ENCODE results near the gene DHRSX. TPM values are rescaled to one million over a fixed set of nuclear protein-coding genes. Genes with fewer than 3 reads are reported as not detected.
A peak's percentile ranks its signal among the peaks of the same experiment; 100 is the strongest.
"Not testable (repeated sequence)": the region's sequence is repeated elsewhere in the genome, so short reads cannot be mapped to it uniquely, and the experiment has no call there.

DHRSX gene
- total RNA-seq, 2 experiments from 2014 or later, result 15.5 to 16.1 TPM

- POLR2A ChIA-PET, DNase-seq: not testable (repeated sequence)
- H3K36me3 Mint-ChIP-seq (ENCODE audit: low read depth), result peaks cover 13% of the 10 kb centered on the region
Measured at GRCh38 chrX:2270783-2271182, 230.0 kb downstream of the DHRSX start.

GRCh38 chrX:2267890-2268289, 232.9 kb downstream of the DHRSX start:
- no peaks in the 10 kb centered on the region for H3K27me3 Mint-ChIP-seq
- CTCF ChIA-PET, result no interaction called here
- H3K4me3 Mint-ChIP-seq, result no peak overlapping the region
- no peak overlapping the region for H3K27ac Mint-ChIP-seq
- peaks cover 4% of the 10 kb centered on the region for H3K9me3 Mint-ChIP-seq
- no peak for DNase-seq
- no peaks in the 10 kb centered on the region for H3K4me1 Mint-ChIP-seq
- peaks cover 16% of the 10 kb centered on the region for H3K36me3 Mint-ChIP-seq (ENCODE audit: low read depth)
- POLR2A ChIA-PET, result no interaction called here

More at GRCh38 chrX:2270783-2271182, 230.0 kb downstream of the DHRSX start:
- H3K27ac Mint-ChIP-seq, CTCF ChIA-PET, H3K4me3 Mint-ChIP-seq, H3K4me1 Mint-ChIP-seq, H3K27me3 Mint-ChIP-seq, H3K9me3 Mint-ChIP-seq: not testable (repeated sequence)

GRCh38 chrX:2266445-2267349, 234.1 kb downstream of the DHRSX start:
- Mint-ChIP-seq H3K9me3 (peaks cover 4% of the 10 kb centered on the region), H3K36me3 (ENCODE audit: low read depth) (peaks cover 16% of the 10 kb centered on the region), H3K27ac (no peak overlapping the region), H3K27me3 (no peaks in the 10 kb centered on the region), H3K4me1 (no peaks in the 10 kb centered on the region), H3K4me3 (no peak overlapping the region)
- DNase-seq, result peak; percentile 26
- POLR2A ChIA-PET, result no interaction called here
- CTCF ChIA-PET, result no interaction called here

GRCh38 chrX:2265658-2266444, 234.9 kb downstream of the DHRSX start:
- not testable (repeated sequence) for DNase-seq

GRCh38 chrX:2264179-2265030, 236.4 kb downstream of the DHRSX start:
- POLR2A ChIA-PET, result no interaction called here

More at GRCh38 chrX:2265658-2266444, 234.9 kb downstream of the DHRSX start:
- POLR2A ChIA-PET, H3K4me3 Mint-ChIP-seq, H3K27me3 Mint-ChIP-seq, H3K9me3 Mint-ChIP-seq, CTCF ChIA-PET, H3K27ac Mint-ChIP-seq, H3K4me1 Mint-ChIP-seq: not testable (repeated sequence)
- H3K36me3 Mint-ChIP-seq (ENCODE audit: low read depth), result peaks cover 15% of the 10 kb centered on the region

GRCh38 chrX:2263203-2263602, 237.6 kb downstream of the DHRSX start:
- POLR2A ChIA-PET, result no interaction called here
- Mint-ChIP-seq H3K36me3 (ENCODE audit: low read depth) (peaks cover 13% of the 10 kb centered on the region), H3K4me3 (no peak overlapping the region), H3K27ac (no peak overlapping the region), H3K4me1 (no peaks in the 10 kb centered on the region), H3K27me3 (no peaks in the 10 kb centered on the region), H3K9me3 (no peaks in the 10 kb centered on the region)
- CTCF ChIA-PET, result no interaction called here
- DNase-seq, result no peak

More at GRCh38 chrX:2264179-2265030, 236.4 kb downstream of the DHRSX start:
- H3K27ac Mint-ChIP-seq, result no peak overlapping the region
- no peaks in the 10 kb centered on the region for H3K4me1 Mint-ChIP-seq
- H3K36me3 Mint-ChIP-seq (ENCODE audit: low read depth), result peaks cover 13% of the 10 kb centered on the region
- no peak for DNase-seq
- H3K4me3 Mint-ChIP-seq, result no peak overlapping the region
- H3K27me3 Mint-ChIP-seq, result no peaks in the 10 kb centered on the region
- no peaks in the 10 kb centered on the region for H3K9me3 Mint-ChIP-seq
- CTCF ChIA-PET, result no interaction called here

- Mint-ChIP-seq H3K4me1 (no peaks in the 10 kb centered on the region), H3K9me3 (peaks cover 3% of the 10 kb centered on the region), H3K36me3 (ENCODE audit: low read depth) (peaks cover 13% of the 10 kb centered on the region), H3K27ac (no peak overlapping the region), H3K4me3 (no peak overlapping the region), H3K27me3 (no peaks in the 10 kb centered on the region)
- ChIA-PET CTCF (no interaction called here), POLR2A (no interaction called here)
- no peak for DNase-seq
Measured at GRCh38 chrX:2262668-2263055, 238.1 kb downstream of the DHRSX start.

- peaks cover 3% of the 10 kb centered on the region for H3K9me3 Mint-ChIP-seq
- POLR2A ChIA-PET, result no interaction called here
- no peak overlapping the region for H3K4me3 Mint-ChIP-seq
- peaks cover 13% of the 10 kb centered on the region for H3K36me3 Mint-ChIP-seq (ENCODE audit: low read depth)
- no peak for DNase-seq
- H3K27ac Mint-ChIP-seq, result no peak overlapping the region
- CTCF ChIA-PET, result no interaction called here
- no peaks in the 10 kb centered on the region for H3K27me3 Mint-ChIP-seq
- H3K4me1 Mint-ChIP-seq, result no peaks in the 10 kb centered on the region
Measured at GRCh38 chrX:2261831-2262667, 238.7 kb downstream of the DHRSX start.

- H3K9me3 Mint-ChIP-seq, result peaks cover 33% of the 10 kb centered on the region
- no peak overlapping the region for H3K4me3 Mint-ChIP-seq
- H3K27ac Mint-ChIP-seq, result no peak overlapping the region
- no peaks in the 10 kb centered on the region for H3K4me1 Mint-ChIP-seq
- DNase-seq, result no peak
- peaks cover 6% of the 10 kb centered on the region for H3K36me3 Mint-ChIP-seq (ENCODE audit: low read depth)
- POLR2A ChIA-PET, result no interaction called here
- CTCF ChIA-PET, result no interaction called here
- no peaks in the 10 kb centered on the region for H3K27me3 Mint-ChIP-seq
Measured at GRCh38 chrX:2252331-2253065, 248.3 kb downstream of the DHRSX start.

GRCh38 chrX:2251211-2251610, 249.6 kb downstream of the DHRSX start:
- H3K4me3 Mint-ChIP-seq, result no peak overlapping the region
- no peaks in the 10 kb centered on the region for H3K27me3 Mint-ChIP-seq
- ChIA-PET POLR2A (no interaction called here), CTCF (no interaction called here)
- no peak for DNase-seq
- no peak overlapping the region for H3K27ac Mint-ChIP-seq
- H3K4me1 Mint-ChIP-seq, result no peaks in the 10 kb centered on the region
- H3K9me3 Mint-ChIP-seq, result peaks cover 35% of the 10 kb centered on the region
- peaks cover 6% of the 10 kb centered on the region for H3K36me3 Mint-ChIP-seq (ENCODE audit: low read depth)

GRCh38 chrX:2243913-2244460, 256.8 kb downstream of the DHRSX start:
- ChIA-PET POLR2A (no interaction called here), CTCF (no interaction called here)
- Mint-ChIP-seq H3K27ac (no peak overlapping the region), H3K36me3 (ENCODE audit: low read depth) (peaks cover 12% of the 10 kb centered on the region), H3K27me3 (no peaks in the 10 kb centered on the region), H3K9me3 (peaks cover 27% of the 10 kb centered on the region), H3K4me3 (no peak overlapping the region), H3K4me1 (no peaks in the 10 kb centered on the region)
- DNase-seq, result no peak
